Neuron (in vitro differentiated cells): ENCODE results near the gene MVB12B.

Experiments
- H2AFZ ChIP-seq: one replicate; pipeline ENCODE4 v1.6.1; 2013; ENCODE audit warnings: low read depth, mild to moderate bottlenecking, inconsistent platforms, low read length, moderate library complexity
- H3K27me3 ChIP-seq: one replicate; pipeline ENCODE4 v1.6.1; 2013; ENCODE audit warnings: low read length; ENCODE audit not compliant: insufficient read depth
- H3K36me3 ChIP-seq: one replicate; pipeline ENCODE4 v1.6.1; 2013; ENCODE audit warnings: low read length; ENCODE audit not compliant: insufficient read depth
- H3K4me1 ChIP-seq: one replicate; pipeline ENCODE4 v1.6.1; 2013; ENCODE audit warnings: low read length; ENCODE audit not compliant: insufficient read depth
- H3K4me3 ChIP-seq: 2 replicates; pipeline ENCODE4 v1.5.1; 2013; ENCODE audit warnings: mild to moderate bottlenecking, low read length, moderate library complexity
- H3K9me3 ChIP-seq: one replicate; pipeline ENCODE4 v1.6.1; 2013; ENCODE audit warnings: low read length

MVB12B gene

DNA sequence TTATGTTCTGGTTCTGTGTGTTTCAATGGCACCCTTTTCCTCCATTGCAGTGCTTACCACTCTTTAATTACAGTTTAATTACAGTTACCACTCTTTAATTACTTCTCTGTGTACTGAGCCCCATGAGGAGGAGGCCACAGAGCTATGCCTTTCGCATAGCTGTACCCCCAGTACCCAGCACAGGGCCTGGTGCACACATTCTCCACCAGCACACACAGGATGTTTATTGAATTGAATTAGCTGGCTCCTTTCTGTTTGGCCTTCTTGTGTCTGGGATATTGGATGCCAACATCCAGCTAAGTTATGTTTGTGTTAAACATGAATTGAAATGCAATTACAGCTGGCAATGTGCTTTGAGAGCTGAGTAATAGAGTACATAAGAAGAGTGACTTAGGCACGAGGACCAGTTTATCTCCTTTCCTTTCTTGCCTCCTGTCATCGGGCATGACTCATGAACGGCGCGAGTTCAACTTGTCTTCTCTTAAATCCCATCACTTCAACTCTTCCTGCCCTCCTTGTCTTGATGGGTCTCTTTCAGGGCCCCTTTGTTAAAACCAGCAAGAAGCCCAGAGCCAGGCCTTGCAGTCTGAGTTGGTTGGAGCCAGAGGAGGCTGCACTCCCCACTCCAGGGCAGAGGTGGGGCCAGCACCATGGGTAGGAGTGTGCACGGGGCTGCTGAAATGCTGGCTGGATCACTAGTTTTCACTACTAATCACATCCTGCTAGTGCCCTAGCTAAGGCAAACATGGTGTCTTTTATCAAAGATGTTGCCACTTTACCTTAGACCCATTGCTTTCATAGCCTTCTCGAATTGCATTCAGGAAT is 37.4 kb downstream of the MVB12B start:
- Histone ChIP-seq H3K27me3 (no peaks in the 10 kb centered on the region), H3K9me3 (peaks cover 11% of the 10 kb centered on the region), H3K4me1 (peaks cover 3% of the 10 kb centered on the region), H2AFZ (no peak overlapping the region), H3K36me3 (peaks cover 5% of the 10 kb centered on the region), H3K4me3 (no peak overlapping the region)

DNA sequence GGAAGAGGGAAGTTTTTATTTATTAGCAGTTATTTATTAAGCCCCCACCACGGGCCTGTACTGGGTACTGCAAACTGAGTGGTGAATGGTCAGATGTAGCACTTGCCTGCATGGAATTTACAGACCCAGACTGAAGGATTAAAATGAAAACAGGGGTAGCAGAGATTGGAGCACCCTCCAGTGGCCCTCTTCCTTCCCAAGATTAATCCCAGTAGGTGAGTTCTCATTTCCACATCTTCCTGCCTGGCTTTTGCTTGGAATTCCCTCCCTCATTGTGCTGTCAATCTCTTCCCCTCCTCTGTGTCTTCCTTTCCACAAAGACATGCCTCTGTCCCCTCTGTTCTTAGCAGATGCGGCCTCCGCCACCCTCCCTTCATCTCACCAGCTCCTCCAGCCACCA is 39.2 kb downstream of the MVB12B start:
- peaks cover 5% of the 10 kb centered on the region for H3K36me3 ChIP-seq
- H3K27me3 ChIP-seq = no peaks in the 10 kb centered on the region
- H2AFZ ChIP-seq = no peak overlapping the region
- H3K4me1 ChIP-seq = peaks cover 3% of the 10 kb centered on the region
- peaks cover 11% of the 10 kb centered on the region for H3K9me3 ChIP-seq
- H3K4me3 ChIP-seq = no peak overlapping the region

DNA sequence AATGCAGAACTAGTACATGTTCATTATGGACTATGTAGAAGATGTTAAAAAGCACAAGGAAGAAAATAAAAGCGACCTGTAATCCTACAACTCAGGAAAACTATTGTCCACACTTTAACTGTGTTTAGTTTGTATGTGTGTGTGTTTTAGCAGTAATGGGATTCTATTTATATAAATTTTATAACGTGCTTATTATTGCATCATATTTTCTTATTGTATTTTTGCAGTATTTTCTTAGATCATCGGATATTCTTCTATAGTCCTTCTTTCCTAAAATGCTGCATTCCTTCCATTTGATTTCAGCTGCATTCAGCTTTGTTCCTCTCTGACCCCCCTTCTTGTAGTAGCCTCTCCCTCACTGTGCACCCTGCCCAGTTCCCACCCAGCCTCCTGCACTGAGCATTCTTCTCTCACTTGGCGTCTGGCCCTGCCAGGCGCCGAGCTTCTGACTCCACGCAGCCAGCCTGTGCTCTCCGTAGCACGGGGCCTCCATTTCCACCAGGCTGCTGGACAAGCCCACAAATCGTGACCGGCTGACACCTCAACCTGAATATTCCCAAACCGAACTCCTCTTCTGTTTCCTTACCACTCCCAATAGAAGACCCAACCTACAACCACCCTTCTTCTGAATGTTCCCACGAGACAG is 39.9 kb downstream of the MVB12B start:
- Histone ChIP-seq H3K4me1 (peaks cover 3% of the 10 kb centered on the region), H3K4me3 (no peak overlapping the region)

DNA sequence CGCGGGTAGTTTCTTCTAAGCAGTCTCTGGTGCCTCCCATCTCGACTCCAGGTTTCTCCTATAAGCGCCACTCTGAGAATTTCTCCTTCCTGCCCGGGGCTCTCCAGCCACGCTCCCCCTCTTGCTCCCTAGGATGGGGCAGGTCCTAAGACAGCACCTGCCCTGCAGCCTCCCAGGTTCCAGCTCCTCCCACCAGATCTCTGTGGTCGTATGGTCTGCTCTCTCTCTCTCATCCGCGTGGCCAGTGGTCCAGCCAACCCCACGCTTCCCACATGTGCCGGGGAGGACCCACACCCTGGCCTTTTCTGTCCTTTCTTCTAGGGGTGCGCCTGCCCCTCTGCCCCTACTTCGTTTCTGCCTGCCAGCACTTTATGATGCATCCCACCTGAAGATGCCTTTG is 40.5 kb downstream of the MVB12B start:
- no peak overlapping the region for H2AFZ ChIP-seq
- no peaks in the 10 kb centered on the region for H3K27me3 ChIP-seq
- peaks cover 3% of the 10 kb centered on the region for H3K4me1 ChIP-seq
- H3K36me3 ChIP-seq = peaks cover 9% of the 10 kb centered on the region
- H3K9me3 ChIP-seq = peaks cover 11% of the 10 kb centered on the region
- no peak overlapping the region for H3K4me3 ChIP-seq

More for the DNA sequence above, 39.9 kb downstream of the MVB12B start:
- H2AFZ ChIP-seq = no peak overlapping the region
- H3K9me3 ChIP-seq = peaks cover 11% of the 10 kb centered on the region
- H3K27me3 ChIP-seq = no peaks in the 10 kb centered on the region
- H3K36me3 ChIP-seq = peaks cover 9% of the 10 kb centered on the region

DNA sequence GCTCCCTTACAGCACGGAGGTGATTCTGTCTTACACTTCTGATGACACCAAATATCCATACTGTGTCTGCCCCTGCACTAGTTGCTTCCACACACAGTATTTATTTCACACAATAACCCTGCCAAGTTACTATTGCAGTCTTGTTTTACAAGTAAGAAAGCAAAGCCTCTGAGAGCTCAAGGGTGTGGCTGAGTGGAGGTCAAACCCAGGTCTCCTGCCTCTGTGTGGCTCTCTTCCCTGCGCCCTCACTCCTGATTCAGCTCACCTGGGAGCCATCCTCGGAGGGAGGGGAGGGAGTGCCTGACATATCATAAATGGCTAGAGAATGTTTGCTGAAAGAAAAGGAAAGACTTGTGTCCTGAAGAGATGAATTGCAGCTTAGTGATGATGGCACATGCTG is 41.0 kb downstream of the MVB12B start:
- H3K36me3 ChIP-seq = peaks cover 9% of the 10 kb centered on the region

DNA sequence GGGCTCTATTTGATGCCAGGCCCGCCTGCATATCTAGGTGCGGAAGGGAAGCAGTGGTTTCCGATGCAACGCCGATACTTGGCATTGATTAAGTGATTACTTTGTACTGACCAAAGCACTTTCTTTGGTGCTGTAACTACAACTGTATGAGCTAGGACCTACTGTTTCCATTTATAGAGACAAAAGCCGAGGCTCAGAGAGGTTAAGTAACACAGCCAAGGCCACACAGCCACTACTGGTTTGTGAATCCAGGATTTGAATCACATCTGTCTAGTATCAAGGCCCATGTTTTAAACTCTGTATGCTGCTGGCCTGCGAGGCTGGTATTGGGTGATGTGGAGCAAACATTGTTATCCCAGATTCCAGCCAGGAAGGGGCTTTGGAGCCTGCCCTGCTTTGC is 41.4 kb downstream of the MVB12B start:
- peaks cover 11% of the 10 kb centered on the region for H3K9me3 ChIP-seq
- no peak overlapping the region for H3K4me3 ChIP-seq
- no peak overlapping the region for H2AFZ ChIP-seq
- H3K27me3 ChIP-seq = no peaks in the 10 kb centered on the region
- H3K36me3 ChIP-seq = peaks cover 9% of the 10 kb centered on the region
- H3K4me1 ChIP-seq = peaks cover 3% of the 10 kb centered on the region

More for the DNA sequence above, 41.0 kb downstream of the MVB12B start:
- no peak overlapping the region for H3K4me3 ChIP-seq
- H2AFZ ChIP-seq = no peak overlapping the region
- H3K4me1 ChIP-seq = peaks cover 3% of the 10 kb centered on the region
- H3K9me3 ChIP-seq = peaks cover 11% of the 10 kb centered on the region
- no peaks in the 10 kb centered on the region for H3K27me3 ChIP-seq

DNA sequence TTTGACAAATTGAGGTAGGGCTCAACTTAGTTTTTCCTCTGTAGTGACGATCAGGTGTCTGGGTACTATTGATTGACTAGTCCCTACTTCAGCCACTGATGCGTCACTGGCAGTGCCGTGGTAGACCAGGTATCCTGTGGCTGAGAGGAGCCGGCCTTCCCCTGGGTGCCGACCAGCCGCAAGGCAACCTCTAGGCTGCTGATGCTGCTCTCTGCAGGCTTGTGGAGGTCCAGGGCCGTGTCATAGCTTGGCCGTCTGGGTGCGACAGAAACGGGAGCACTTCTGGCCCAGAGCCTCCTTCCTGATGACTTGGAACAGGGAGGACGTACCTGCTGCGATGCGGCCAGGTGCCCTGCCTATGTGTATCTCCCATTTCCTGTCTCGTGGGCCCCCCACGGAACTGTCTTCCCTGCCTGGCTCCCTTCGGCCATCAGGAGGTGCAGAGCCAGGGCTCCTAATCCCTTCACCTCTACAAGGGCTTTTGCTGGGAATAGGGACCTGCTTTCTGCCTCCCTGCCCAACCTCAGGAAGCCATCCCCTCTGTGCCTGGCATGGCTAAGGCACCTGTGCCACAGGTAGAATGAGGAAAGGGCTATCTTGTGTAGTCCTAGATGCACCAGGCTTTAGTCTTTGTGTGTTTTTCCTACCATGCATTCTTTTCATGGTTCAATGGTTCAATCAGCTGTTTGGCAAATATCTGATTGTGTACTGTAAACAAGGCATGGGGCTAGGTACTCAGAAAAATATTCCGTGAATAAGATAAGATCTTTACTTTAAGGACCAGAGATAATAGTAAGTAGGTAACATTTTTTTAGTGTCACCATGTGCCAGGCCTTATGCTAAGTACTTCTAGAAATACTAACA is 44.6 kb downstream of the MVB12B start:
- Histone ChIP-seq H3K4me3 (no peak overlapping the region), H2AFZ (no peak overlapping the region), H3K27me3 (no peaks in the 10 kb centered on the region), H3K9me3 (no peaks in the 10 kb centered on the region), H3K4me1 (peaks cover 29% of the 10 kb centered on the region), H3K36me3 (peaks cover 7% of the 10 kb centered on the region)

DNA sequence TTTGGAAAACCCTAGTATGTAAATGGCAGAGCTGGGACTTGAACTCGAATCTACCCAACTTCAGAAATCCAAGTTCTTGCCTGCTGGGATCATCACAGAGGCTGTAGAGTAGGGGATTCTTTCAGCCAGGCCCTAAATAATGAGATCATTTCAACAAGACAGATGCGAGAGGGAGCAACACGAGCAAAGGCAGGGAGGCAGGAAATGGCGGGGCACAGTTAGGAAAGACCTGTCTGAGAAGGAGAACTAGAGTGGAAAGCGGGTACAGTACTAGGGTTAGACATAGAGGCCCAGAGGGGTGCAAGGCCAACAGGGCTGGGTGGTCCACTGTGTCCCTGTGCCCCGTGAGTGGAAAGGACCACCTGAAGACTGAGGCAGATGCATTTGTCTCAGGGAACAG is 46.1 kb downstream of the MVB12B start:
- Histone ChIP-seq H2AFZ (no peak overlapping the region), H3K9me3 (no peaks in the 10 kb centered on the region), H3K4me3 (no peak overlapping the region), H3K4me1 (peaks cover 42% of the 10 kb centered on the region), H3K36me3 (peaks cover 4% of the 10 kb centered on the region), H3K27me3 (no peaks in the 10 kb centered on the region)

DNA sequence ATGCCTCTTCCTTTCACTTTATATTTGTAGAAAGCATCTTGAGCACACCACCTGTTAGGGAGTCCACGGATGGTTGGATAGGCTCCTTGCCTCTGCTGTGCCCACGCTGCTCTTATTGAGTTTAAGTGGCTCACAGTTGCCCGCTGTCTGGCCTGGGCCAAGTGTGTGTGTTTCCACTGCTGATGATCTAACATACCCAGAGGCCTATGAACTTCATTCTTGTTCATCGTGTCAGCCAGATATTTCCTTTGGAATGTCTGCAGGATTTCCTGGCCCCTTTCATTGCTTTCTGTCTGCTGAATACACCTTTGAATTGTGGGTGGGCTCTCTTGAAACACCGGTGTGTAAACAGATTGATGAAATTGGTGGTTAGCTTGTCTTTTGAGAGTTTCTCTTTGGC is 46.6 kb downstream of the MVB12B start:
- Histone ChIP-seq H2AFZ (no peak overlapping the region), H3K4me1 (peaks cover 42% of the 10 kb centered on the region), H3K27me3 (no peaks in the 10 kb centered on the region), H3K36me3 (peaks cover 4% of the 10 kb centered on the region), H3K4me3 (no peak overlapping the region), H3K9me3 (no peaks in the 10 kb centered on the region)

DNA sequence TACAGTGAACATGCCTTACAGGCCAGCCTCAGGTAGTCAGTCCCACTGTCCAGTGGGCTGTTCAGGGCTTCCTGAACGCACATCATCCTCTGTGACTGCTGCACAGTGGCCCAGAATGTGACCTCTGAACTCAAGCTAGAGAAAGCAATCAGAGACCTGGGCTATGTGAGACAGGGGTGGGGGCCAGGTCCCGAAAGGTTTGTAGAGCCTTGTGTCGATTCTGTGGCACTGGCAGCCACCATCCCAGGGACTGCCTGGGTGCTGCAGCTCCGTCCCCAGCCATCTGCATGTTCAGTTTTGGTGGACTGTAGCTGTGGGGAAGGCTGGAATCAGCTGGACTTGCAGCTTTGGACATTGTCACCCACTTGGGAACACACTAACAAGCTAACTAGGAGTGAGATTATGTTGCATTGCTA is 47.7 kb downstream of the MVB12B start:
- Histone ChIP-seq H3K4me1 (peaks cover 48% of the 10 kb centered on the region), H3K27me3 (no peaks in the 10 kb centered on the region), H2AFZ (no peak overlapping the region), H3K36me3 (peaks cover 4% of the 10 kb centered on the region), H3K9me3 (no peaks in the 10 kb centered on the region), H3K4me3 (no peak overlapping the region)

DNA sequence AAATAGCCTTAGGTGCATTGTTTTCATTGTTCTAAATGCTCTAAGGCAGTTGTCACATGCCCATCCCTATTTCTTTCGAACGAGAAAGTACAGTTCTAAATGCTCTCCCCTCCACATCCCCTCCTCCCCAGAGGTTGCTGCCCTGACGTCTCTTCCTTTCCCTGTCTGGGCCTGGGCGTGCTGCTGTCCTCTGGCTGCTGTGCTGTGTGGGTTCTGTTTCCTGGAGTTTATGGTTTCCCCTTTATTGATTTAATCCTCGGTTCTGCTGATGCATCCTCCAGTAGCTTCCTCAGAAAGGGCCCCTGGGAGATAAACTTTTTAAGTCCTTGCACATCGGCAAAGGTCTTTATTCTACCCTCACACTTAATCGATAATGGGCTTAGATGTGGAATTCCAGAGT is 48.8 kb downstream of the MVB12B start:
- Histone ChIP-seq H3K27me3 (no peaks in the 10 kb centered on the region), H3K4me3 (no peak overlapping the region), H3K9me3 (no peaks in the 10 kb centered on the region), H3K4me1 (peaks cover 55% of the 10 kb centered on the region), H3K36me3 (peaks cover 4% of the 10 kb centered on the region), H2AFZ (no peak overlapping the region)

DNA sequence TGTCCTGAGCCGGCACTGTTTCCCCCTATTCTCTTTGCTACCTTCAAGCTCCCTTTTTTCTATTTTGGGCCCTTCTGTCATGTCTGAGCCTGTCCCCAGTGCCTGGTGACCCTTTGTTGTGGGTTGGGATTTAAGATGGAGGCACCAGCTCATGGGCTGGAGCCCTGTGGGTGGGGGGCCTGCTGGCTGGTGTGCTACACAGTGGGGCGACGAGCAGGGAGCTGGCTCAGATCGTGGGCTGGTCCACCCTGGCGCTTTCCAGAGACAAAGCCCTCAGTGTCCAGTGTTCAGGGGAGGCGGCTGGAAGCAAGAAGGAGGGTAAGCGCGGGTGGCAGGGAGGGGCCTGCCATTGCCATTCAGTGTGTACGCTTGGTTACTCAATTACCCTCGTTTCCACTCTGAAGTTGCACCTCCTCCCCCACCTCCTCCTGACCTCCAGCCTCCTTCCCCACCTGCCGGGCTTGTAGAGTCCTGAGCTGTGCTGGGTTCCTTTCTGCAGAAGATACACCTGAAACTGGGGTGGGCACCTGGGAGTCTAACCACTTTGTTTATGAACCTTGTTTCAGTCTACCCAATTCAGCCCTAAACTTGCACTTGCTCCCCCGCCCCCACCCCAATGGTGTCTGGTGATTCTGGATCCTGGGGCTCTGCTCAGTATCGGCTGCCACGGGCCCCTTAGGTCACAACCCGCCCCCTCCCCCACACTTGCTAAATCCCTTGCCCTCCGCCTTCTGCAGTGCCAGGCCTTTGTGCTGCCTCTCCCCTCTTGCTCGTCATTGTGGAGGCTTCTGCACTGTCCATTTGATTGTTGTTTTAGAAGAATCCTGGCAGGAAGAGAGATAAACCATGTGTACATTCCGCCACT is 49.9 kb downstream of the MVB12B start:
- Histone ChIP-seq H3K4me1 (peaks cover 55% of the 10 kb centered on the region), H2AFZ (no peak overlapping the region), H3K9me3 (no peaks in the 10 kb centered on the region), H3K36me3 (peaks cover 4% of the 10 kb centered on the region), H3K4me3 (no peak overlapping the region), H3K27me3 (no peaks in the 10 kb centered on the region)
